Activated CD4-positive, alpha-beta T cell treated with anti-CD3 and anti-CD28 coated beads for 36 hours (primary cell): Measurements from ENCODE around the gene RASGRF1. TPM values are rescaled to one million over a fixed set of nuclear protein-coding genes. Genes with fewer than 3 reads are reported as not detected.

ENCODE experiments used
- ATAC-seq: fragments of 200-7000 bp; cut with Tn5 transposase; one replicate; pipeline ENCODE4 v1.10.0; 2021; ENCODE audit warnings: mild to moderate bottlenecking, moderate library complexity
- CTCF ChIA-PET: fragments of 350-600 bp; sonication (Branson Sonifier 250); formaldehyde crosslinking; loops from one replicate; lab custom pipeline; 2021; ENCODE audit warnings: antibody characterized with exemption; lab: Charles Lee
- POLR2A ChIA-PET: fragments of 350-600 bp; sonication (Branson Sonifier 250); formaldehyde crosslinking; loops from one replicate; lab custom pipeline; 2021; ENCODE audit warnings: antibody characterized with exemption, inconsistent platforms; lab: Charles Lee
- DNase-seq: peaks from one replicate; pipeline ENCODE4 v3.0.0-alpha.2; 2020
- H3K27ac Mint-ChIP-seq: one replicate; pipeline ENCODE4 v1.8.0; 2021; ENCODE audit warnings: mixed read lengths
- H3K27me3 Mint-ChIP-seq: one replicate; pipeline ENCODE4 v1.8.0; 2021; ENCODE audit warnings: mixed read lengths
- H3K36me3 Mint-ChIP-seq: one replicate; pipeline ENCODE4 v1.8.0; 2021; ENCODE audit warnings: low read depth, mixed read lengths
- H3K4me1 Mint-ChIP-seq: one replicate; pipeline ENCODE4 v1.8.0; 2021; ENCODE audit warnings: mixed read lengths
- H3K4me3 Mint-ChIP-seq: one replicate; pipeline ENCODE4 v1.8.0; 2021; ENCODE audit warnings: mild to moderate bottlenecking, moderate library complexity, mixed read lengths
- H3K9me3 Mint-ChIP-seq: one replicate; pipeline ENCODE4 v1.8.0; 2021; ENCODE audit warnings: low read depth, mixed read lengths
- intact Hi-C, 2 experiments: fragments of 100-400 bp; cut with DNase I in 1 of 2; cut with micrococcal nuclease in 1 of 2; formaldehyde crosslinking; loops; one replicate each; pipeline versions ENCODE4 v1.14.2 to v1.15.1; 2022 to 2024; cut with DNase I, micrococcal nuclease
- total RNA-seq, 2 experiments: library from RNA; stranded (reverse); gene quantifications; one replicate each; pipeline ENCODE4 v1.2.3, GENCODE V29; 2021

The RASGRF1 gene
- total RNA-seq, 2 experiments from 2014 or later, result not detected

DNA sequence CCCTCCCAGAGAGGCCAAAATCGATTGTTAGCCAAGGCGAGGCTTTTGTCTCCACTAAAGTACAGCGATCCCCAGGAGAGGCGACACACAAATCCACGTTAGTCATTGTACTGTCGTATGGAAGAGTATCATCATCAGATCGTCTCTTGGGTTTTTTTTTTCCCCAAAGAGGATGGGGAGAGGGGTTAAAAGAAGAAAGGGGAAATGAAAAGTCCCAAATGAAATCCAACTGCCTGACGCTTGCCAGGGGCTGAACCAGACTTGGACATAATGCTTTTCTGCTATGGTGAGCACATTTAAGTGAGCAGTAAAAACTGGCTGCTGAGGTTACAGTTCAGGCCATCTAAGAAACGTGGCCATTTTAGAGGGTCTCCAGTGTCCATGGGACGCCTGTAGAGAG lies 107.8 kb downstream of the RASGRF1 start:
- POLR2A ChIA-PET, result no interaction called here
- peaks cover 5% of the 10 kb centered on the region for H3K27me3 Mint-ChIP-seq

DNA sequence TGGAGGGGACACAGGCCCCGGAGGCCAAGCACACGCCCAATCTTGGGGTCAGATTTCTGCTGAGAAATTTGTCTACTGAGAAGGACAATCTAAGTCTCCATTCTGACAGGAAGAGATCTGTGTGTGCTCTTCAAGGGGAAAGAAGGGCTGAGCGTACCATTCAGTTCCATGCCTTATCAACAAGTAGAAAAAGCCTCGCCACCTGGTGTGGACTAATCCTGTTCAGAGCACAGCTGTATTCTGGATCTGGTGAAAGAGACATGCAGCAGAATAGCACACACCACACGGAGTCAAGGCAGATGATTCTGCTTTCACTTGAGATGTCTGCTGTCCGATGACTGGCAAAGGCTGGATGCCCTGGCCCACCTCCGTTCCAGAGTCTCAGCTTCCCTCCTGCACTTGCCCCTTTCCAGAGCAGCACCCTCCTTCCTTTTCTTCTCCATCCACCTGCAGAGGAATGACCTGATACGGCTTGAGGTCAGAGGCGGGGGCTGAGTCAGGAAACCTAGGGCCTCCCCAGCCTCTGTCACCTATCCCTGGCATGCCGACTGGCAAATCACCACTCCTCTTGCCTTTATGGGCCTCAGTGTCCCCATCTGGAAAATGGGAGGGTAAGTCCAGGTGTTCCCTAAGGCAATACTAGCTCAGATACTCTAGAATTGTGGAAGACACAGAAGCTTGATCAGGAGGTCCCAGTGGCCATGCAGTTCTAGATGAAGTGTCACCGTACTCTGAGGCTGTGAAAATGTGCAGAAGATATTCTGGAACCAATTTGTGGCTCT lies 108.9 kb downstream of the RASGRF1 start:
- no peaks in the 10 kb centered on the region for H3K36me3 Mint-ChIP-seq
- peaks cover 5% of the 10 kb centered on the region for H3K27me3 Mint-ChIP-seq
- ATAC-seq (no peak), DNase-seq (no peak)
- intact Hi-C loops, result no loop called here
- H3K27ac Mint-ChIP-seq, result no peak overlapping the region
- ChIA-PET CTCF (interaction anchor here (0.7 to 1.3 kb wide), 3 partner anchors 14 to 171 kb away, joined by 3 to 5 read pairs (median 3); partner anchors contain the start of gene ADAMTS7), POLR2A (no interaction called here)
- no peak overlapping the region for H3K4me3 Mint-ChIP-seq
- no peaks in the 10 kb centered on the region for H3K9me3 Mint-ChIP-seq
- H3K4me1 Mint-ChIP-seq, result peaks cover 2% of the 10 kb centered on the region

More for the DNA sequence above, 107.8 kb downstream of the RASGRF1 start:
- no peak for ATAC-seq
- no peaks in the 10 kb centered on the region for H3K9me3 Mint-ChIP-seq
- intact Hi-C loops, result no loop called here
- no peaks in the 10 kb centered on the region for H3K36me3 Mint-ChIP-seq
- H3K4me3 Mint-ChIP-seq, result no peak overlapping the region
- no peak for DNase-seq
- peaks cover 2% of the 10 kb centered on the region for H3K4me1 Mint-ChIP-seq
- CTCF ChIA-PET, result interaction anchor here (0.7 to 1.2 kb wide), 2 partner anchors 51 to 172 kb away, joined by 3 read pairs; partner anchors contain the start of gene ADAMTS7
- H3K27ac Mint-ChIP-seq, result no peak overlapping the region

DNA sequence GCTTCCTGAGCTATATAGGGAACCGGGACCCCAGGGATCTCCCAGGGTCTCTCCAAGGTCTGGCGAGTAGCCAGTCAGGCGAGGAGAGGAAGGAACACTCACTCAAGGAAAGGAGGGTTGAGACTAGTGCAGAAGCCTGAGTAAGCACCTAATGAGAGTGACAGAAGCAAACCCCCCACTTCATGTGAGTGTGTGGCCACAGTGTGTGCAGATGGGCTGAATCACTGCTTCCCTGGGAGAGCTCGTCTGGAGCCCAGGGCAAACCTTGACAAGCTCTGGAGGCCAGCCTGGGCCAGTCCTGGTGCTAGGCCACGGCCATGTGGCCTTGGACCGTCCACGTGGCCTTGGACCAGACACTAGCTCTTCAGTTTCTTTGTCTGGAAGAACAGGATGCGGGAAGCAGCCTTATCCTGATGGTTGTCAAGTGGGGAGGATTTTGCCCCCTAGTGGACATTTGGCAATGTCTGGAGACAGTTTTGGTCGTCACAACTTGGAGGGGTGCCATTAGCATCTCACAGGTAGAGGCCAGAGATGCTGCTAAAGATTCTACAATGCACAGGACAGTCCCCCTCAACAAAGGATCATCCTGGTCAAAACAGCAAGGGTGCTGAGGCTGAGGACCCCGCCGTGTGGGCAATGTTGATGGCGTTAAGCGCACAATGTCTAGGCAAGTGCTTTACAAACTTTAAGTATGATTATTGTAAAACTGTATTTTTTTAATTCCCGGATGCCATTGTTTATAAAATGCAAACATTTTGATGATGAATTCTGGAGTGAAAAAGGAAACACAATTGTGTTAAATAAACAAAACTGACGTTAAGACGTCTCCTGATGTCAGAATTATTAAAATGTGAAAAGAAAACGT lies 110.9 kb downstream of the RASGRF1 start:
- DNase-seq (peak; percentile 58), ATAC-seq (peak; percentile 55)
- Mint-ChIP-seq H3K4me3 (no peak overlapping the region), H3K27ac (no peak overlapping the region), H3K36me3 (no peaks in the 10 kb centered on the region), H3K27me3 (peaks cover 5% of the 10 kb centered on the region), H3K9me3 (no peaks in the 10 kb centered on the region), H3K4me1 (peaks cover 2% of the 10 kb centered on the region)
- CTCF ChIA-PET, result interaction anchor here (0.6 to 2.3 kb wide), 6 partner anchors 12 to 133 kb away, joined by 3 to 8 read pairs (median 4); no protein-coding TSS in a partner anchor
- intact Hi-C loops, result loop anchor here in 1 of 2 experiments (1.0 to 5.0 kb wide), 2 partner anchors 69 to 117 kb away; no protein-coding TSS in a partner anchor
- POLR2A ChIA-PET, result no interaction called here

DNA sequence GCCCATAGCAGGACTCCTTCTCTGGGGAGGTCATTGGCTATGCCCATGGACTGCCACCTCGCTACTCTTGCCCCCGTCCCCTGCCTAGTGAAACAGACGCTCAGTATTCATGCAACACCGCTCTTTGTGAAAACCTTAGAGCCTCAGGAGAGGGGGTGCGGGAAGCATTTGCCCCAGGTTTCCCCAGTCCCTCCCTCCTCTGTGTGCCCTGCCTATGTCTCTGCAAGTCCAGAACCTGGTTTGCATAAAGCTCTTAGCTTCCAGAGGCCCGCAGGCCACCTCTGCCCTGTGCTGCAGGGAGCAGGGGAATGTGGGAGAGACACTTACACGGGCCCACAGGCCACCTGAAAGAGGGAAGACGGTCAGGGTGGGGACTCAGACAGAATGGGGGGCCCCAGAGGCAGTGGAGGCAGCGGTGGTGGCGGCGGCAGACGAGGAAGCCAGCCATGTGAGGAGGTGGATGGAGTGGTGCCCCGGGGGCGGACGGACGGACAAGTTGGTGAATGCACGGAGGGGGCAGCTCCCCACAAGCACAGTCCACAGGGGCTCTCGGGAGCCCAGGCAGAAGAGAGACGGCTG lies 111.9 kb downstream of the RASGRF1 start:
- no peaks in the 10 kb centered on the region for H3K9me3 Mint-ChIP-seq
- H3K27me3 Mint-ChIP-seq, result peaks cover 2% of the 10 kb centered on the region
- H3K4me3 Mint-ChIP-seq, result no peak overlapping the region
- DNase-seq (no peak), ATAC-seq (no peak)
- peaks cover 2% of the 10 kb centered on the region for H3K4me1 Mint-ChIP-seq
- intact Hi-C loops, result loop anchor here in 1 of 2 experiments (1.0 to 5.0 kb wide), 2 partner anchors 68 to 116 kb away; no protein-coding TSS in a partner anchor
- ChIA-PET CTCF (interaction anchor here (0.8 to 1.1 kb wide), 3 partner anchors 17 to 71 kb away, joined by 3 to 4 read pairs (median 3); no protein-coding TSS in a partner anchor), POLR2A (no interaction called here)
- no peaks in the 10 kb centered on the region for H3K36me3 Mint-ChIP-seq
- no peak overlapping the region for H3K27ac Mint-ChIP-seq

- ATAC-seq (no peak), DNase-seq (no peak)
- intact Hi-C loops, result loop anchor here in 1 of 2 experiments (5.0 kb wide), 1 partner anchor 115 kb away; no protein-coding TSS in a partner anchor
- no peaks in the 10 kb centered on the region for H3K36me3 Mint-ChIP-seq
- no peaks in the 10 kb centered on the region for H3K9me3 Mint-ChIP-seq
- H3K4me3 Mint-ChIP-seq, result no peak overlapping the region
- POLR2A ChIA-PET, result no interaction called here
- peaks cover 2% of the 10 kb centered on the region for H3K4me1 Mint-ChIP-seq
- H3K27me3 Mint-ChIP-seq, result peaks cover 2% of the 10 kb centered on the region
- no peak overlapping the region for H3K27ac Mint-ChIP-seq
- CTCF ChIA-PET, result interaction anchor here (0.9 to 1.1 kb wide), 2 partner anchors 69 to 70 kb away, joined by 3 read pairs; no protein-coding TSS in a partner anchor
Observed at GRCh38 chr15:78977591-78978347, 112.8 kb downstream of the RASGRF1 start.

GRCh38 chr15:78977091-78977571 lies 113.4 kb downstream of the RASGRF1 start:
- Mint-ChIP-seq H3K9me3 (no peaks in the 10 kb centered on the region), H3K4me1 (peaks cover 2% of the 10 kb centered on the region), H3K27ac (no peak overlapping the region), H3K36me3 (no peaks in the 10 kb centered on the region), H3K27me3 (peaks cover 2% of the 10 kb centered on the region), H3K4me3 (no peak overlapping the region)
- intact Hi-C loops, result loop anchor here in 1 of 2 experiments (5.0 kb wide), 1 partner anchor 115 kb away; no protein-coding TSS in a partner anchor
- no peak for ATAC-seq
- ChIA-PET POLR2A (no interaction called here), CTCF (interaction anchor here (0.5 kb wide), 1 partner anchor 36 kb away, joined by 3 read pairs; no protein-coding TSS in a partner anchor)
- no peak for DNase-seq

DNA sequence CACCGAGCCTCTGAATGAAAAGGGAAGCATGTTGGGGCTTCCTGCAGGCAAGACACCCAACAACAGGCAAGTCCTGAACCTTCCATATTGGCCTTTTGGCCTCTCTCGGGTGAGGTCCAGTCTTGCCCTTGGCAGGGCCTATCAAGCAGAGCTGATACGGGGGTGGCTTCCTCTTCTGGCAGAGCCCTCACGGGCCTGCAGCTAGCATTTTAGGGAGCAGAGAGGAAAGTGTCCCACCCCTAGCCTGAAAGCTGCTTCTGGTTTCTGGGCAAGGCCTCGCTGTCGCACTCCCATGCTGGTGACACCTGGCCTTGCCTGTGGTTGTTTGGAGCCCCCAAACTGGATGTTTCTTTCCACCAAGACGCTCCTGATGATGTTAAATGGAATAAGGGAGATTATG lies 113.9 kb downstream of the RASGRF1 start:
- DNase-seq (no peak), ATAC-seq (no peak)
- intact Hi-C loops, result loop anchor here in 1 of 2 experiments (5.0 kb wide), 1 partner anchor 114 kb away; no protein-coding TSS in a partner anchor
- no peaks in the 10 kb centered on the region for H3K9me3 Mint-ChIP-seq
- POLR2A ChIA-PET, result no interaction called here
- no peaks in the 10 kb centered on the region for H3K36me3 Mint-ChIP-seq
- peaks cover 2% of the 10 kb centered on the region for H3K27me3 Mint-ChIP-seq
- H3K4me3 Mint-ChIP-seq, result no peak overlapping the region
- peaks cover 2% of the 10 kb centered on the region for H3K4me1 Mint-ChIP-seq
- CTCF ChIA-PET, result interaction anchor here (0.5 kb wide), 1 partner anchor 35 kb away, joined by 3 read pairs; no protein-coding TSS in a partner anchor
- H3K27ac Mint-ChIP-seq, result no peak overlapping the region

GRCh38 chr15:78974272-78974918 lies 116.2 kb downstream of the RASGRF1 start:
- no peak overlapping the region for H3K27ac Mint-ChIP-seq
- CTCF ChIA-PET, result interaction anchor here (0.6 kb wide), 1 partner anchor 16 kb away, joined by 3 read pairs; no protein-coding TSS in a partner anchor
- H3K9me3 Mint-ChIP-seq, result no peaks in the 10 kb centered on the region
- no peak for ATAC-seq
- no peak overlapping the region for H3K4me3 Mint-ChIP-seq
- no peak for DNase-seq
- H3K36me3 Mint-ChIP-seq, result no peaks in the 10 kb centered on the region
- intact Hi-C loops, result no loop called here
- H3K4me1 Mint-ChIP-seq, result peaks cover 2% of the 10 kb centered on the region
- H3K27me3 Mint-ChIP-seq, result no peaks in the 10 kb centered on the region
- POLR2A ChIA-PET, result no interaction called here

DNA sequence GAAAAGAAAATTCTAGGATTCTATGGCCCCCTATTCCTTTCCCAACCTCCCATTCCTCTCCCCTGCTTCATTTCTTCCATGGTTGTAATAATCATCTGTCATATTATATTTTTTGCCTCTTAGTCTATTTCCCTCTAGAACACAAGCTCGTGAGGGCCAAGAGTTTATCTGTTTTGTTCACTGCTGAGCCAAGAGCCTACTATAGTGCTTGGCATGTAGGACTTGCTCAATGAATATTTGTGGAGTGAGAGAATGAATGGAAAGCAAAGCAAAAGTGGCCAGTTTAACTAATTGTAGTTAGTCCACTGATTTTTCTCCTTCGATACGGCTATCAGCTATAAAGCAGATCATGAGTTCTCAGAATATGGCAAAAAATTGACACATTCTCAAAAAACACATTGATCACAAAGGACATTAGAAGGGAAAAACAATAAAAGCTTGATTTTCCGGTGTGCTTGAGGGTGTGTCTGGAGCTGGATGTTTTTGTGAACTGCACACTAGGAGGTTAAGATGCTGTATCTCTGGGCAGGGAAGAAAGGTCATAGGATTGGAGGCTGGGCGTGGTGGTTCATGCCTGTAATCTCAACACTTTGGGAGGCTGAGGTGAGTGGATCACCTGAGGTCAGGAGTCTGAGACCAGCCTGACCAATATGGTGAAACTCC lies 120.8 kb downstream of the RASGRF1 start:
- DNase-seq (no peak), ATAC-seq (no peak)
- no peak overlapping the region for H3K4me3 Mint-ChIP-seq
- H3K27ac Mint-ChIP-seq, result no peak overlapping the region
- H3K36me3 Mint-ChIP-seq, result no peaks in the 10 kb centered on the region
- H3K4me1 Mint-ChIP-seq, result no peaks in the 10 kb centered on the region
- ChIA-PET POLR2A (no interaction called here), CTCF (no interaction called here)
- intact Hi-C loops, result no loop called here
- no peaks in the 10 kb centered on the region for H3K27me3 Mint-ChIP-seq
- no peaks in the 10 kb centered on the region for H3K9me3 Mint-ChIP-seq
